ENCODE results near the gene USP40. TPM values are rescaled to one million over a fixed set of nuclear protein-coding genes. Genes with fewer than 3 reads are reported as not detected.

Gene USP40
- total RNA-seq, 4 donors from 2014 or later: 21.8 to 60.3 (median 38.2) TPM

- no peak for TF ChIP-seq CTCF (IDR thresholded peaks at IDR 0.05; ENCODE audit: low read depth)
Observed at GRCh38 chr2:233544200-233544610, 22.4 kb downstream of the USP40 start.

GRCh38 chr2:233542507-233542906, 24.1 kb downstream of the USP40 start:
- no peak for TF ChIP-seq CTCF (IDR thresholded peaks at IDR 0.05; ENCODE audit: low read depth)

GRCh38 chr2:233538741-233539140, 27.8 kb downstream of the USP40 start:
- TF ChIP-seq CTCF (IDR thresholded peaks at IDR 0.05; ENCODE audit: low read depth): no peak

GRCh38 chr2:233535271-233535670, 31.3 kb downstream of the USP40 start:
- TF ChIP-seq CTCF (IDR thresholded peaks at IDR 0.05; ENCODE audit: low read depth): no peak

GRCh38 chr2:233532971-233533370, 33.6 kb downstream of the USP40 start:
- no peak for TF ChIP-seq CTCF (IDR thresholded peaks at IDR 0.05; ENCODE audit: low read depth)

GRCh38 chr2:233531955-233532354, 34.6 kb downstream of the USP40 start:
- TF ChIP-seq CTCF (IDR thresholded peaks at IDR 0.05; ENCODE audit: low read depth): no peak

- no peak for TF ChIP-seq CTCF (IDR thresholded peaks at IDR 0.05; ENCODE audit: low read depth)
Observed at GRCh38 chr2:233530381-233530780, 36.2 kb downstream of the USP40 start.
